ENCODE measurements around the gene TGM4.

GRCh38 chr3:44963571-44964325 lies 89.3 kb downstream of the TGM4 start:
- TF ChIP-seq OSR1 (CRISPR knock-in tag; IDR thresholded peaks at IDR 0.05), result no peak
- no peak for TF ChIP-seq CREB5 (CRISPR knock-in tag; IDR thresholded peaks at IDR 0.05; ENCODE audit: low read depth)
- TF ChIP-seq, protein P1, sequence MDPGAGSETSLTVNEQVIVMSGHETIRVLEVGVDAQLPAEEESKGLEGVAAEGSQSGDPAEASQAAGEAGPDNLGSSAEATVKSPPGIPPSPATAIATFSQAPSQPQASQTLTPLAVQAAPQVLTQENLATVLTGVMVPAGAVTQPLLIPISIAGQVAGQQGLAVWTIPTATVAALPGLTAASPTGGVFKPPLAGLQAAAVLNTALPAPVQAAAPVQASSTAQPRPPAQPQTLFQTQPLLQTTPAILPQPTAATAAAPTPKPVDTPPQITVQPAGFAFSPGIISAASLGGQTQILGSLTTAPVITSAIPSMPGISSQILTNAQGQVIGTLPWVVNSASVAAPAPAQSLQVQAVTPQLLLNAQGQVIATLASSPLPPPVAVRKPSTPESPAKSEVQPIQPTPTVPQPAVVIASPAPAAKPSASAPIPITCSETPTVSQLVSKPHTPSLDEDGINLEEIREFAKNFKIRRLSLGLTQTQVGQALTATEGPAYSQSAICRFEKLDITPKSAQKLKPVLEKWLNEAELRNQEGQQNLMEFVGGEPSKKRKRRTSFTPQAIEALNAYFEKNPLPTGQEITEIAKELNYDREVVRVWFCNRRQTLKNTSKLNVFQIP (CRISPR knock-in tag; IDR thresholded peaks at IDR 0.05; ENCODE audit: borderline replicate concordance, low read depth), result no peak
- TF ChIP-seq ZFP3 (CRISPR knock-in tag; IDR thresholded peaks at IDR 0.05), result no peak

Data from SK-N-SH treated with all-trans-retinoic acid at 6 μM for 48 hours (cell line).